ENCODE data around the gene EVC2. TPM values are rescaled to one million over a fixed set of nuclear protein-coding genes. Genes with fewer than 3 reads are reported as not detected.

Gene EVC2
- total and polyA plus RNA-seq, 2 of the 13 experiments (the other 11 are each of a cell fraction or from before 2014, with no cell fraction given): not detected

DNA sequence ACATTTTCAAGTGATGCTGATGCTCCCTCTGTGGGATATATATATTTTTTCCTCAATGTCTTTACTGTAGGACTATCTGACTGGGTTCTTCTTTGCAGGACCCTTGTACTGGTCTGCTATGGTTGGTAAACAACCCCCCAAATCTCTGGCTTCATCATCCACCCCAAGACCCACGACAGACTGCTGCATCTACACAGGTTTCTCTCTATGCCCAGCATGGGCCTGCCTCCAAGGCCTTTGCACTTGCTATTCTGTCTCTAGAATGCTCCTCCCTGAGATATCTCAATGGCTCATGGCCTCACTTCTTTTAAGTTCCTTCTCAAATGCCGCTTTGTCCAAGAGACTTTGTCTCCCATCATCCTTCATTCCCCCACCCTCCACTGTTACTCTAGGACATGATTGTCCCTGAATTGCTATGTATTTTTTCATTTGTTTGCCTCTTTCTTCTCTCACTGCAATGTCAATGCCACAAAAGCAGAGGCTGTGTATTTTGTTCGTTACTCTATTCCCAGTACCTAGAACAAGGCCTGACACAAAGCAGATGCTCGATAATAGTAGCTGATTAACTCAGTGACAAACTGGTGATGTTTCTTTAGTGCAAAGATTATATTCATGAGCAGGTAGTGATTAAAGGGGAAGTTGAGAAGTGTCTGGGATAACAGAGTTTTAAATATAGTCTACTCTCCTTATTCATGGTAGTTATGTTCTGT, 9.2 kb upstream of the EVC2 start (continued):
- TF ChIP-seq ZNF737 (CRISPR knock-in tag; IDR thresholded peaks at IDR 0.05; ENCODE audit: borderline replicate concordance) (no peak), KDM6A (CRISPR knock-in tag; IDR thresholded peaks at IDR 0.05; ENCODE audit: low read depth) (no peak), ZNF577 (CRISPR knock-in tag; IDR thresholded peaks at IDR 0.05; ENCODE audit: borderline replicate concordance, low read depth) (no peak), ZNF83 (CRISPR knock-in tag; IDR thresholded peaks at IDR 0.05; ENCODE audit: borderline replicate concordance) (no peak), ZNF224 (CRISPR knock-in tag; IDR thresholded peaks at IDR 0.05) (no peak), ZNF761 (CRISPR knock-in tag; conservative IDR thresholded peaks at IDR 0.05) (no peak), TBL1XR1 (IDR thresholded peaks at IDR 0.05; ENCODE audit: borderline replicate concordance, low read length, partially characterized antibody) (no peak), PAX8 (CRISPR knock-in tag; IDR thresholded peaks at IDR 0.05; ENCODE audit: borderline replicate concordance) (no peak), ZBTB20 (CRISPR knock-in tag; IDR thresholded peaks at IDR 0.05; ENCODE audit: borderline replicate concordance, low read depth) (no peak), SKI (IDR thresholded peaks at IDR 0.05; ENCODE audit: partially characterized antibody) (no peak), ZNF598 (CRISPR knock-in tag; IDR thresholded peaks at IDR 0.05; ENCODE audit: borderline replicate concordance) (no peak)
- TF ChIP-seq, protein P1, sequence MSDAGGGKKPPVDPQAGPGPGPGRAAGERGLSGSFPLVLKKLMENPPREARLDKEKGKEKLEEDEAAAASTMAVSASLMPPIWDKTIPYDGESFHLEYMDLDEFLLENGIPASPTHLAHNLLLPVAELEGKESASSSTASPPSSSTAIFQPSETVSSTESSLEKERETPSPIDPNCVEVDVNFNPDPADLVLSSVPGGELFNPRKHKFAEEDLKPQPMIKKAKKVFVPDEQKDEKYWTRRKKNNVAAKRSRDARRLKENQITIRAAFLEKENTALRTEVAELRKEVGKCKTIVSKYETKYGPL (CRISPR knock-in tag; IDR thresholded peaks at IDR 0.05): no peak
- TF ChIP-seq, protein P2, sequence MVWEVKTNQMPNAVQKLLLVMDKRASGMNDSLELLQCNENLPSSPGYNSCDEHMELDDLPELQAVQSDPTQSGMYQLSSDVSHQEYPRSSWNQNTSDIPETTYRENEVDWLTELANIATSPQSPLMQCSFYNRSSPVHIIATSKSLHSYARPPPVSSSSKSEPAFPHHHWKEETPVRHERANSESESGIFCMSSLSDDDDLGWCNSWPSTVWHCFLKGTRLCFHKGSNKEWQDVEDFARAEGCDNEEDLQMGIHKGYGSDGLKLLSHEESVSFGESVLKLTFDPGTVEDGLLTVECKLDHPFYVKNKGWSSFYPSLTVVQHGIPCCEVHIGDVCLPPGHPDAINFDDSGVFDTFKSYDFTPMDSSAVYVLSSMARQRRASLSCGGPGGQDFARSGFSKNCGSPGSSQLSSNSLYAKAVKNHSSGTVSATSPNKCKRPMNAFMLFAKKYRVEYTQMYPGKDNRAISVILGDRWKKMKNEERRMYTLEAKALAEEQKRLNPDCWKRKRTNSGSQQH (CRISPR knock-in tag; IDR thresholded peaks at IDR 0.05; ENCODE audit: low read depth): no peak
- TF ChIP-seq, protein P3, sequence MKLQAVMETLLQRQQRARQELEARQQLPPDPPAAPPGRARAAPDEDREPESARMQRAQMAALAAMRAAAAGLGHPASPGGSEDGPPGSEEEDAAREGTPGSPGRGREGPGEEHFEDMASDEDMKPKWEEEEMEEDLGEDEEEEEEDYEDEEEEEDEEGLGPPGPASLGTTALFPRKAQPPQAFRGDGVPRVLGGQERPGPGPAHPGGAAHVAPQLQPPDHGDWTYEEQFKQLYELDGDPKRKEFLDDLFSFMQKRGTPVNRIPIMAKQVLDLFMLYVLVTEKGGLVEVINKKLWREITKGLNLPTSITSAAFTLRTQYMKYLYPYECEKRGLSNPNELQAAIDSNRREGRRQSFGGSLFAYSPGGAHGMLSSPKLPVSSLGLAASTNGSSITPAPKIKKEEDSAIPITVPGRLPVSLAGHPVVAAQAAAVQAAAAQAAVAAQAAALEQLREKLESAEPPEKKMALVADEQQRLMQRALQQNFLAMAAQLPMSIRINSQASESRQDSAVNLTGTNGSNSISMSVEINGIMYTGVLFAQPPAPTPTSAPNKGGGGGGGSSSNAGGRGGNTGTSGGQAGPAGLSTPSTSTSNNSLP (IDR thresholded peaks at IDR 0.05; ENCODE audit: low read depth, low read length): 0 out of 2 replicates have a peak, but pooled peaks have one; percentile 45
- TF ChIP-seq, protein P4, sequence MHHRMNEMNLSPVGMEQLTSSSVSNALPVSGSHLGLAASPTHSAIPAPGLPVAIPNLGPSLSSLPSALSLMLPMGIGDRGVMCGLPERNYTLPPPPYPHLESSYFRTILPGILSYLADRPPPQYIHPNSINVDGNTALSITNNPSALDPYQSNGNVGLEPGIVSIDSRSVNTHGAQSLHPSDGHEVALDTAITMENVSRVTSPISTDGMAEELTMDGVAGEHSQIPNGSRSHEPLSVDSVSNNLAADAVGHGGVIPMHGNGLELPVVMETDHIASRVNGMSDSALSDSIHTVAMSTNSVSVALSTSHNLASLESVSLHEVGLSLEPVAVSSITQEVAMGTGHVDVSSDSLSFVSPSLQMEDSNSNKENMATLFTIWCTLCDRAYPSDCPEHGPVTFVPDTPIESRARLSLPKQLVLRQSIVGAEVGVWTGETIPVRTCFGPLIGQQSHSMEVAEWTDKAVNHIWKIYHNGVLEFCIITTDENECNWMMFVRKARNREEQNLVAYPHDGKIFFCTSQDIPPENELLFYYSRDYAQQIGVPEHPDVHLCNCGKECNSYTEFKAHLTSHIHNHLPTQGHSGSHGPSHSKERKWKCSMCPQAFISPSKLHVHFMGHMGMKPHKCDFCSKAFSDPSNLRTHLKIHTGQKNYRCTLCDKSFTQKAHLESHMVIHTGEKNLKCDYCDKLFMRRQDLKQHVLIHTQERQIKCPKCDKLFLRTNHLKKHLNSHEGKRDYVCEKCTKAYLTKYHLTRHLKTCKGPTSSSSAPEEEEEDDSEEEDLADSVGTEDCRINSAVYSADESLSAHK (CRISPR knock-in tag; IDR thresholded peaks at IDR 0.05; ENCODE audit: borderline replicate concordance): no peak
- TF ChIP-seq, protein P5, sequence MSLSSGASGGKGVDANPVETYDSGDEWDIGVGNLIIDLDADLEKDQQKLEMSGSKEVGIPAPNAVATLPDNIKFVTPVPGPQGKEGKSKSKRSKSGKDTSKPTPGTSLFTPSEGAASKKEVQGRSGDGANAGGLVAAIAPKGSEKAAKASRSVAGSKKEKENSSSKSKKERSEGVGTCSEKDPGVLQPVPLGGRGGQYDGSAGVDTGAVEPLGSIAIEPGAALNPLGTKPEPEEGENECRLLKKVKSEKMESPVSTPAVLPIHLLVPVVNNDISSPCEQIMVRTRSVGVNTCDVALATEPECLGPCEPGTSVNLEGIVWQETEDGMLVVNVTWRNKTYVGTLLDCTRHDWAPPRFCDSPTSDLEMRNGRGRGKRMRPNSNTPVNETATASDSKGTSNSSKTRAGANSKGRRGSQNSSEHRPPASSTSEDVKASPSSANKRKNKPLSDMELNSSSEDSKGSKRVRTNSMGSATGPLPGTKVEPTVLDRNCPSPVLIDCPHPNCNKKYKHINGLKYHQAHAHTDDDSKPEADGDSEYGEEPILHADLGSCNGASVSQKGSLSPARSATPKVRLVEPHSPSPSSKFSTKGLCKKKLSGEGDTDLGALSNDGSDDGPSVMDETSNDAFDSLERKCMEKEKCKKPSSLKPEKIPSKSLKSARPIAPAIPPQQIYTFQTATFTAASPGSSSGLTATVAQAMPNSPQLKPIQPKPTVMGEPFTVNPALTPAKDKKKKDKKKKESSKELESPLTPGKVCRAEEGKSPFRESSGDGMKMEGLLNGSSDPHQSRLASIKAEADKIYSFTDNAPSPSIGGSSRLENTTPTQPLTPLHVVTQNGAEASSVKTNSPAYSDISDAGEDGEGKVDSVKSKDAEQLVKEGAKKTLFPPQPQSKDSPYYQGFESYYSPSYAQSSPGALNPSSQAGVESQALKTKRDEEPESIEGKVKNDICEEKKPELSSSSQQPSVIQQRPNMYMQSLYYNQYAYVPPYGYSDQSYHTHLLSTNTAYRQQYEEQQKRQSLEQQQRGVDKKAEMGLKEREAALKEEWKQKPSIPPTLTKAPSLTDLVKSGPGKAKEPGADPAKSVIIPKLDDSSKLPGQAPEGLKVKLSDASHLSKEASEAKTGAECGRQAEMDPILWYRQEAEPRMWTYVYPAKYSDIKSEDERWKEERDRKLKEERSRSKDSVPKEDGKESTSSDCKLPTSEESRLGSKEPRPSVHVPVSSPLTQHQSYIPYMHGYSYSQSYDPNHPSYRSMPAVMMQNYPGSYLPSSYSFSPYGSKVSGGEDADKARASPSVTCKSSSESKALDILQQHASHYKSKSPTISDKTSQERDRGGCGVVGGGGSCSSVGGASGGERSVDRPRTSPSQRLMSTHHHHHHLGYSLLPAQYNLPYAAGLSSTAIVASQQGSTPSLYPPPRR (CRISPR knock-in tag; IDR thresholded peaks at IDR 0.05; ENCODE audit: borderline replicate concordance): 0 out of 2 replicates have a peak, but pooled peaks have one; percentile 37
- TF ChIP-seq, protein P6, sequence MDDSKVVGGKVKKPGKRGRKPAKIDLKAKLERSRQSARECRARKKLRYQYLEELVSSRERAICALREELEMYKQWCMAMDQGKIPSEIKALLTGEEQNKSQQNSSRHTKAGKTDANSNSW (CRISPR knock-in tag; IDR thresholded peaks at IDR 0.05; ENCODE audit: borderline replicate concordance): no peak
